Loucy (cell line): ENCODE results near the gene MAD1L1.
"Not testable (repeated sequence)": the region's sequence is repeated elsewhere in the genome, so short reads cannot be mapped to it uniquely, and the experiment has no call there.

Experiments used
- H2AFZ ChIP-seq: fragments of 200-600 bp; sonication (generic); 2 replicates; pipeline ENCODE4 v1.6.0; 2016; ENCODE audit warnings: antibody characterized with exemption, mild to moderate bottlenecking, low read length, moderate library complexity
- H3F3A ChIP-seq: fragments of 200-600 bp; 2 replicates; pipeline ENCODE4 v1.6.0; 2016; ENCODE audit warnings: antibody characterized with exemption, low read depth, mild to moderate bottlenecking
- H3K27me3 ChIP-seq: fragments of 200-600 bp; sonication (generic); 2 replicates; pipeline ENCODE4 v1.6.1; 2014; ENCODE audit warnings: low read length, mild to moderate bottlenecking; ENCODE audit not compliant: insufficient read depth, poor library complexity, severe bottlenecking
- H3K36me3 ChIP-seq: fragments of 200-600 bp; sonication (generic); 2 replicates; pipeline ENCODE4 v1.6.1; 2016; ENCODE audit warnings: low read length; ENCODE audit not compliant: insufficient read depth
- H3K4me1 ChIP-seq: fragments of 200-600 bp; sonication (generic); 2 replicates; pipeline ENCODE4 v1.5.1; 2014; ENCODE audit warnings: low read length, mild to moderate bottlenecking; ENCODE audit not compliant: insufficient read depth, poor library complexity, severe bottlenecking
- H3K4me2 ChIP-seq: fragments of 200-600 bp; sonication (generic); 2 replicates; pipeline ENCODE4 v1.6.0; 2014; ENCODE audit warnings: antibody characterized with exemption, low read length, low read depth, mild to moderate bottlenecking; ENCODE audit not compliant: poor library complexity, severe bottlenecking
- H3K4me3 ChIP-seq: fragments of 200-600 bp; sonication (generic); 2 replicates; pipeline ENCODE4 v1.5.1; 2014; ENCODE audit warnings: low read length, mild to moderate bottlenecking, mixed read lengths; ENCODE audit not compliant: poor library complexity, severe bottlenecking
- H3K79me2 ChIP-seq: fragments of 200-600 bp; sonication (generic); 2 replicates; pipeline ENCODE4 v1.6.1; 2014; ENCODE audit warnings: low read length; ENCODE audit not compliant: insufficient read depth
- H3K9ac ChIP-seq: fragments of 200-600 bp; sonication (generic); 2 replicates; pipeline ENCODE4 v1.6.0; 2014; ENCODE audit warnings: mild to moderate bottlenecking, low read depth, low read length, moderate library complexity; ENCODE audit not compliant: poor library complexity, severe bottlenecking
- H3K9me2 ChIP-seq: fragments of 200-600 bp; sonication (generic); replicated peaks from 2 replicates; pipeline ENCODE4 v1.6.1; 2016; ENCODE audit warnings: low read depth, low read length, mixed read lengths
- H3K9me3 ChIP-seq: fragments of 200-600 bp; sonication (generic); 2 replicates; pipeline ENCODE4 v1.6.1; 2014; ENCODE audit warnings: mild to moderate bottlenecking, antibody characterized with exemption, low read length, low read depth; ENCODE audit not compliant: insufficient read depth
- H4K20me1 ChIP-seq: fragments of 200-600 bp; sonication (generic); 2 replicates; pipeline ENCODE4 v1.6.0; 2014; ENCODE audit warnings: antibody characterized with exemption, low read length, mild to moderate bottlenecking; ENCODE audit not compliant: insufficient read depth, poor library complexity, severe bottlenecking
- CTCF ChIP-seq: fragments of 200-600 bp; sonication (generic); conservative IDR thresholded peaks from 2 replicates; pipeline ENCODE4 v1.5.1; 2014; ENCODE audit warnings: mild to moderate bottlenecking, antibody characterized with exemption, low read length
- EZH2phosphoT487 ChIP-seq: fragments of 200-600 bp; IDR thresholded peaks from 2 replicates; pipeline ENCODE4 v1.6.1; 2018; ENCODE audit warnings: antibody characterized with exemption, mild to moderate bottlenecking, moderate library complexity, borderline replicate concordance

The MAD1L1 gene

GRCh38 chr7:1829668-1830067, 403.1 kb downstream of the MAD1L1 start:
- not testable (repeated sequence) for H3K79me2 ChIP-seq, H3K4me3 ChIP-seq, H3K9ac ChIP-seq, H2AFZ ChIP-seq, H3K36me3 ChIP-seq, H3K9me2 ChIP-seq, H3F3A ChIP-seq, H3K27me3 ChIP-seq, H3K4me2 ChIP-seq, H3K9me3 ChIP-seq, H3K4me1 ChIP-seq, H4K20me1 ChIP-seq

GRCh38 chr7:1829111-1829510, 403.6 kb downstream of the MAD1L1 start:
- no peak overlapping the region for H3K4me3 ChIP-seq
- H2AFZ ChIP-seq: no peak overlapping the region
- TF ChIP-seq CTCF (no peak), EZH2phosphoT487 (no peak)
- no peak overlapping the region for H3K4me2 ChIP-seq
- H4K20me1 ChIP-seq: no peaks in the 10 kb centered on the region
- no peaks in the 10 kb centered on the region for H3F3A ChIP-seq
- 0 out of 2 replicates have a peak, but pooled peaks cover 5% of the 10 kb centered on the region for H3K79me2 ChIP-seq
- no peak overlapping the region for H3K9ac ChIP-seq
- H3K9me3 ChIP-seq: no peaks in the 10 kb centered on the region
- peaks cover 8% of the 10 kb centered on the region; the same call in 1 of the 2 replicates for H3K36me3 ChIP-seq
- no peaks in the 10 kb centered on the region for H3K4me1 ChIP-seq
- H3K9me2 ChIP-seq: no peaks in the 10 kb centered on the region
- no peaks in the 10 kb centered on the region for H3K27me3 ChIP-seq

- not testable (repeated sequence) for H3K9me3 ChIP-seq, H3K4me2 ChIP-seq, H3K27me3 ChIP-seq, H2AFZ ChIP-seq, H3F3A ChIP-seq, H3K4me1 ChIP-seq, H4K20me1 ChIP-seq, H3K9ac ChIP-seq, H3K79me2 ChIP-seq, H3K4me3 ChIP-seq, H3K36me3 ChIP-seq, H3K9me2 ChIP-seq
These were observed 404.6 kb downstream of the MAD1L1 start for GRCh38 chr7:1828170-1828569.

- not testable (repeated sequence) for H3K36me3 ChIP-seq, H3K4me3 ChIP-seq, H3K9ac ChIP-seq, H3K9me3 ChIP-seq, H2AFZ ChIP-seq, H3K4me1 ChIP-seq, H4K20me1 ChIP-seq, H3K9me2 ChIP-seq, H3K79me2 ChIP-seq, H3K4me2 ChIP-seq, H3K27me3 ChIP-seq, H3F3A ChIP-seq
These were observed 405.2 kb downstream of the MAD1L1 start for GRCh38 chr7:1827521-1827981.

GRCh38 chr7:1826931-1827330, 405.8 kb downstream of the MAD1L1 start:
- not testable (repeated sequence) for H4K20me1 ChIP-seq, H3F3A ChIP-seq, H3K9me2 ChIP-seq, H2AFZ ChIP-seq, H3K36me3 ChIP-seq, H3K4me3 ChIP-seq, H3K9ac ChIP-seq, H3K79me2 ChIP-seq, H3K9me3 ChIP-seq, H3K4me2 ChIP-seq, H3K4me1 ChIP-seq, H3K27me3 ChIP-seq
